SK-N-SH treated with all-trans-retinoic acid at 6 μM for 48 hours (cell line): ENCODE results near the gene LAMC1.

Experiments used
- ATAC-seq: fragments of 200-7000 bp; cut with Tn5 transposase; 3 replicates; pipeline ENCODE4 v1.9.1; 2020; ENCODE audit warnings: mild to moderate bottlenecking, moderate library complexity
- ARNTL ChIP-seq: fragments of 450-650 bp; formaldehyde crosslinking; IDR thresholded peaks from 2 replicates; pipeline ENCODE4 v1.5.0; 2020; ENCODE audit warnings: low read depth, mild to moderate bottlenecking, moderate library complexity, borderline replicate concordance
- CSDC2 ChIP-seq: fragments of 250-450 bp; sonication (Bioruptor Pico); IDR thresholded peaks from 2 replicates; pipeline ENCODE4 v1.5.0; 2020; ENCODE audit warnings: mild to moderate bottlenecking, moderate library complexity
- ESRRG ChIP-seq: fragments of 250-450 bp; sonication (Bioruptor Pico); IDR thresholded peaks from 2 replicates; pipeline ENCODE4 v1.6.1; 2021; ENCODE audit warnings: mild to moderate bottlenecking
- GLIS3 ChIP-seq: fragments of 250-450 bp; sonication (Bioruptor Pico); IDR thresholded peaks from 2 replicates; pipeline ENCODE4 v1.5.0; 2020; ENCODE audit warnings: mild to moderate bottlenecking, moderate library complexity
- ISL1 ChIP-seq: fragments of 250-450 bp; sonication (Bioruptor Pico); IDR thresholded peaks from 2 replicates; pipeline ENCODE4 v2.1.2; 2022; ENCODE audit warnings: mild to moderate bottlenecking, moderate library complexity
- OSR1 ChIP-seq: fragments of 250-450 bp; sonication (Bioruptor Pico); IDR thresholded peaks from 2 replicates; pipeline ENCODE4 v1.8.0; 2022; ENCODE audit warnings: moderate library complexity, mild to moderate bottlenecking, inconsistent platforms
- RARB ChIP-seq: fragments of 250-450 bp; sonication (Bioruptor Pico); IDR thresholded peaks from 2 replicates; pipeline ENCODE4 v1.8.0; 2021; ENCODE audit warnings: mild to moderate bottlenecking, moderate library complexity
- ZFP3 ChIP-seq: fragments of 250-450 bp; sonication (Bioruptor Pico); IDR thresholded peaks from 2 replicates; pipeline ENCODE4 v1.5.0; 2020; ENCODE audit warnings: mild to moderate bottlenecking, moderate library complexity
- ZFP30 ChIP-seq: fragments of 450-650 bp; formaldehyde crosslinking; IDR thresholded peaks from 2 replicates; pipeline ENCODE4 v1.5.0; 2022; ENCODE audit warnings: mild to moderate bottlenecking, moderate library complexity
- ZNF565 ChIP-seq: fragments of 450-650 bp; formaldehyde crosslinking; conservative IDR thresholded peaks from 2 replicates; pipeline ENCODE4 v1.5.0; 2020; ENCODE audit warnings: low read depth, mild to moderate bottlenecking, moderate library complexity
- ZNF70 ChIP-seq: fragments of 450-650 bp; formaldehyde crosslinking; IDR thresholded peaks from 2 replicates; pipeline ENCODE4 v1.5.0; 2020; ENCODE audit warnings: mild to moderate bottlenecking, moderate library complexity
- ZNF8 ChIP-seq: fragments of 450-650 bp; formaldehyde crosslinking; IDR thresholded peaks from 2 replicates; pipeline ENCODE4 v1.5.0; 2020; ENCODE audit warnings: mild to moderate bottlenecking, moderate library complexity
- TF ChIP-seq, protein P1 (sequence below): fragments of 250-450 bp; sonication (Bioruptor Pico); IDR thresholded peaks from 2 replicates; pipeline ENCODE4 v1.5.0; 2020; ENCODE audit warnings: mild to moderate bottlenecking, moderate library complexity
- TF ChIP-seq, protein P2 (sequence below): fragments of 250-450 bp; sonication (Bioruptor Pico); IDR thresholded peaks from 2 replicates; pipeline ENCODE4 v1.8.0; 2020; ENCODE audit warnings: mild to moderate bottlenecking, moderate library complexity, borderline replicate concordance
- TF ChIP-seq, protein P3 (sequence below): fragments of 250-450 bp; sonication (Bioruptor Pico); IDR thresholded peaks from 2 replicates; pipeline ENCODE4 v1.5.1; 2021; ENCODE audit warnings: mild to moderate bottlenecking, moderate library complexity
- TF ChIP-seq, protein P4 (sequence below): fragments of 250-450 bp; sonication (Bioruptor Pico); IDR thresholded peaks from 2 replicates; pipeline ENCODE4 v1.5.1; 2020; ENCODE audit warnings: low read depth, mild to moderate bottlenecking, moderate library complexity

Gene LAMC1

DNA sequence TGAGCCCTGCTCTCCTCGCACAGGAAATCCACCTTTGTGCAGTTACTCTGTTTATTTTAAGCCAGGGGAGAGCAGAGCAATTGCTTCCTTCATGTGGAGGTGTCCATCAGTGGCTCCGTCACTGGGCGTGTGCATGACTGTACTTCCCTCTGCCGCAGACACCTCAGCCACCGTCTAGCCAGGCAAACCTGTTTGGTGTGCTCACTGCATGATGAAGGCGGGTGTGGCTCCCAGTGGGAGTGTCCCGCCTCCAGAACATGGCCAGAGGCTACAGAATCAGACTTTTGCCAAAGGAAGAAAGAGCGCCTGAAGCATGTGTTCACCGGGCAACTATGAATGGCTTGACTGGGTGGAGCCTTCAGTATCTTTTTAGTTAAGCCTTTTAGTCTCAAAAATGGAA is 136.7 kb downstream of the LAMC1 start (continued):
- TF ChIP-seq, protein P1, sequence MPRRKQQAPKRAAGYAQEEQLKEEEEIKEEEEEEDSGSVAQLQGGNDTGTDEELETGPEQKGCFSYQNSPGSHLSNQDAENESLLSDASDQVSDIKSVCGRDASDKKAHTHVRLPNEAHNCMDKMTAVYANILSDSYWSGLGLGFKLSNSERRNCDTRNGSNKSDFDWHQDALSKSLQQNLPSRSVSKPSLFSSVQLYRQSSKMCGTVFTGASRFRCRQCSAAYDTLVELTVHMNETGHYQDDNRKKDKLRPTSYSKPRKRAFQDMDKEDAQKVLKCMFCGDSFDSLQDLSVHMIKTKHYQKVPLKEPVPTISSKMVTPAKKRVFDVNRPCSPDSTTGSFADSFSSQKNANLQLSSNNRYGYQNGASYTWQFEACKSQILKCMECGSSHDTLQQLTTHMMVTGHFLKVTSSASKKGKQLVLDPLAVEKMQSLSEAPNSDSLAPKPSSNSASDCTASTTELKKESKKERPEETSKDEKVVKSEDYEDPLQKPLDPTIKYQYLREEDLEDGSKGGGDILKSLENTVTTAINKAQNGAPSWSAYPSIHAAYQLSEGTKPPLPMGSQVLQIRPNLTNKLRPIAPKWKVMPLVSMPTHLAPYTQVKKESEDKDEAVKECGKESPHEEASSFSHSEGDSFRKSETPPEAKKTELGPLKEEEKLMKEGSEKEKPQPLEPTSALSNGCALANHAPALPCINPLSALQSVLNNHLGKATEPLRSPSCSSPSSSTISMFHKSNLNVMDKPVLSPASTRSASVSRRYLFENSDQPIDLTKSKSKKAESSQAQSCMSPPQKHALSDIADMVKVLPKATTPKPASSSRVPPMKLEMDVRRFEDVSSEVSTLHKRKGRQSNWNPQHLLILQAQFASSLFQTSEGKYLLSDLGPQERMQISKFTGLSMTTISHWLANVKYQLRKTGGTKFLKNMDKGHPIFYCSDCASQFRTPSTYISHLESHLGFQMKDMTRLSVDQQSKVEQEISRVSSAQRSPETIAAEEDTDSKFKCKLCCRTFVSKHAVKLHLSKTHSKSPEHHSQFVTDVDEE (CRISPR knock-in tag): no peak
- TF ChIP-seq, protein P2, sequence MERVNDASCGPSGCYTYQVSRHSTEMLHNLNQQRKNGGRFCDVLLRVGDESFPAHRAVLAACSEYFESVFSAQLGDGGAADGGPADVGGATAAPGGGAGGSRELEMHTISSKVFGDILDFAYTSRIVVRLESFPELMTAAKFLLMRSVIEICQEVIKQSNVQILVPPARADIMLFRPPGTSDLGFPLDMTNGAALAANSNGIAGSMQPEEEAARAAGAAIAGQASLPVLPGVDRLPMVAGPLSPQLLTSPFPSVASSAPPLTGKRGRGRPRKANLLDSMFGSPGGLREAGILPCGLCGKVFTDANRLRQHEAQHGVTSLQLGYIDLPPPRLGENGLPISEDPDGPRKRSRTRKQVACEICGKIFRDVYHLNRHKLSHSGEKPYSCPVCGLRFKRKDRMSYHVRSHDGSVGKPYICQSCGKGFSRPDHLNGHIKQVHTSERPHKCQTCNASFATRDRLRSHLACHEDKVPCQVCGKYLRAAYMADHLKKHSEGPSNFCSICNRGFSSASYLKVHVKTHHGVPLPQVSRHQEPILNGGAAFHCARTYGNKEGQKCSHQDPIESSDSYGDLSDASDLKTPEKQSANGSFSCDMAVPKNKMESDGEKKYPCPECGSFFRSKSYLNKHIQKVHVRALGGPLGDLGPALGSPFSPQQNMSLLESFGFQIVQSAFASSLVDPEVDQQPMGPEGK (CRISPR knock-in tag): no peak
- TF ChIP-seq ZFP30 (CRISPR knock-in tag): no peak

DNA sequence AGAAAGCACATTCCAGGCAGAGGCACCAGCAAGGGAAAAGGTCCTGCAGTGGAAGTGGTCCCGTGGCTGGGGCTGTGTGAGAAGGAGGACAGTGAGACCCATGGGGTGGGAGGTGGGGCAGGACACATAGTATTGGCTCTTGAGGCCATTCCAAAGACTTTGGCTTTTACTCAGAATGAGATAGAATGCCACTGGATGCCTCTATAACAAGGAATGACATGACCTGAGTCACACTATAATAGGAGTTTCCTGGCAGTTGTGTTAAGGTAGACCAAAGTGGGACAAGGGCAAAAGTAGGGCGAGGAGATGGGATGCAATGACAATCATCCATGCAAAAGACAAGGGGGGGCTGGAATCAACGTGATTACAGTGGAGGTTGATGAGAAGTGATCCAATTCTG is 138.2 kb downstream of the LAMC1 start:
- TF ChIP-seq ESRRG (CRISPR knock-in tag) (no peak), GLIS3 (CRISPR knock-in tag) (no peak), CSDC2 (CRISPR knock-in tag) (no peak), ZFP3 (no peak), ZNF565 (CRISPR knock-in tag) (no peak), ZNF8 (CRISPR knock-in tag) (no peak), ISL1 (CRISPR knock-in tag) (no peak), RARB (CRISPR knock-in tag) (no peak), ZNF70 (no peak), OSR1 (CRISPR knock-in tag) (no peak)
- TF ChIP-seq, protein P2 (CRISPR knock-in tag): no peak
- TF ChIP-seq, protein P3, sequence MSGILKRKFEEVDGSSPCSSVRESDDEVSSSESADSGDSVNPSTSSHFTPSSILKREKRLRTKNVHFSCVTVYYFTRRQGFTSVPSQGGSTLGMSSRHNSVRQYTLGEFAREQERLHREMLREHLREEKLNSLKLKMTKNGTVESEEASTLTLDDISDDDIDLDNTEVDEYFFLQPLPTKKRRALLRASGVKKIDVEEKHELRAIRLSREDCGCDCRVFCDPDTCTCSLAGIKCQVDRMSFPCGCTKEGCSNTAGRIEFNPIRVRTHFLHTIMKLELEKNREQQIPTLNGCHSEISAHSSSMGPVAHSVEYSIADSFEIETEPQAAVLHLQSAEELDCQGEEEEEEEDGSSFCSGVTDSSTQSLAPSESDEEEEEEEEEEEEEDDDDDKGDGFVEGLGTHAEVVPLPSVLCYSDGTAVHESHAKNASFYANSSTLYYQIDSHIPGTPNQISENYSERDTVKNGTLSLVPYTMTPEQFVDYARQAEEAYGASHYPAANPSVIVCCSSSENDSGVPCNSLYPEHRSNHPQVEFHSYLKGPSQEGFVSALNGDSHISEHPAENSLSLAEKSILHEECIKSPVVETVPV (CRISPR knock-in tag): no peak
- TF ChIP-seq, protein P1 (CRISPR knock-in tag): no peak

DNA sequence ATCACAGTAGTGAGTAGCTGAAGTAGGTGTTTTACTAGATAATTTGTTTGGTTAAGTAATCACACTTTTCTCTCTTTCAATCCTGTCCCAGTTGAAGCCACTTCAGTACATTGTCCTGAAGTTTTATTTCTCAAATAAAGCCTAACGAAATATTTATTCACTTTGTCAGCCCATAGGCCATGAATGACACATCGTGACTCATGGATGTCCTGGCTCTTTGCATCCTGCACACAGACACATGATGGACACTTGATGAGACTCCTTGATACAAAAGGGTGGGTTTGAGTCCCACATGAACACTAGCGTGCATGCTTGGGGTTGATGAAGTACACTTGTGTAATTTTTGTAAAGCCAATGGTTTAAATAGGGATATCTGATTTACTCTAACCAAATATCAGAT is 140.1 kb downstream of the LAMC1 start:
- ATAC-seq: peak; percentile 60
- TF ChIP-seq, protein P4, sequence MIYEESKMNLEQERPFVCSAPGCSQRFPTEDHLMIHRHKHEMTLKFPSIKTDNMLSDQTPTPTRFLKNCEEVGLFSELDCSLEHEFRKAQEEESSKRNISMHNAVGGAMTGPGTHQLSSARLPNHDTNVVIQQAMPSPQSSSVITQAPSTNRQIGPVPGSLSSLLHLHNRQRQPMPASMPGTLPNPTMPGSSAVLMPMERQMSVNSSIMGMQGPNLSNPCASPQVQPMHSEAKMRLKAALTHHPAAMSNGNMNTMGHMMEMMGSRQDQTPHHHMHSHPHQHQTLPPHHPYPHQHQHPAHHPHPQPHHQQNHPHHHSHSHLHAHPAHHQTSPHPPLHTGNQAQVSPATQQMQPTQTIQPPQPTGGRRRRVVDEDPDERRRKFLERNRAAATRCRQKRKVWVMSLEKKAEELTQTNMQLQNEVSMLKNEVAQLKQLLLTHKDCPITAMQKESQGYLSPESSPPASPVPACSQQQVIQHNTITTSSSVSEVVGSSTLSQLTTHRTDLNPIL (CRISPR knock-in tag): no peak
- no peak for TF ChIP-seq ARNTL (CRISPR knock-in tag)
- 0 out of 2 replicates have a peak, but pooled peaks have one; percentile 32 for TF ChIP-seq OSR1 (CRISPR knock-in tag)

More for the DNA sequence above, 138.2 kb downstream of the LAMC1 start:
- no peak for ATAC-seq
